C4-2B (cell line): ENCODE results near the gene PTPA.
"Not testable (repeated sequence)": the region's sequence is repeated elsewhere in the genome, so short reads cannot be mapped to it uniquely, and the experiment has no call there.

Experiments used
- H3K27ac ChIP-seq: fragments of 450-650 bp; 2 replicates; pipeline ENCODE4 v1.5.1; 2017
- ZFX ChIP-seq: fragments of 450-650 bp; IDR thresholded peaks from 2 replicates; pipeline ENCODE4 v1.6.1; 2017
- TF ChIP-seq, protein P1 (sequence below): fragments of 450-650 bp; conservative IDR thresholded peaks from 2 replicates; pipeline ENCODE4 v1.5.1; 2017; ENCODE audit warnings: mild to moderate bottlenecking

PTPA gene

GRCh38 chr9:129184219-129184524 is 73.0 kb downstream of the PTPA start:
- TF ChIP-seq, protein P1, sequence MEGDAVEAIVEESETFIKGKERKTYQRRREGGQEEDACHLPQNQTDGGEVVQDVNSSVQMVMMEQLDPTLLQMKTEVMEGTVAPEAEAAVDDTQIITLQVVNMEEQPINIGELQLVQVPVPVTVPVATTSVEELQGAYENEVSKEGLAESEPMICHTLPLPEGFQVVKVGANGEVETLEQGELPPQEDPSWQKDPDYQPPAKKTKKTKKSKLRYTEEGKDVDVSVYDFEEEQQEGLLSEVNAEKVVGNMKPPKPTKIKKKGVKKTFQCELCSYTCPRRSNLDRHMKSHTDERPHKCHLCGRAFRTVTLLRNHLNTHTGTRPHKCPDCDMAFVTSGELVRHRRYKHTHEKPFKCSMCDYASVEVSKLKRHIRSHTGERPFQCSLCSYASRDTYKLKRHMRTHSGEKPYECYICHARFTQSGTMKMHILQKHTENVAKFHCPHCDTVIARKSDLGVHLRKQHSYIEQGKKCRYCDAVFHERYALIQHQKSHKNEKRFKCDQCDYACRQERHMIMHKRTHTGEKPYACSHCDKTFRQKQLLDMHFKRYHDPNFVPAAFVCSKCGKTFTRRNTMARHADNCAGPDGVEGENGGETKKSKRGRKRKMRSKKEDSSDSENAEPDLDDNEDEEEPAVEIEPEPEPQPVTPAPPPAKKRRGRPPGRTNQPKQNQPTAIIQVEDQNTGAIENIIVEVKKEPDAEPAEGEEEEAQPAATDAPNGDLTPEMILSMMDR, result no peak
- no peak for TF ChIP-seq ZFX

DNA sequence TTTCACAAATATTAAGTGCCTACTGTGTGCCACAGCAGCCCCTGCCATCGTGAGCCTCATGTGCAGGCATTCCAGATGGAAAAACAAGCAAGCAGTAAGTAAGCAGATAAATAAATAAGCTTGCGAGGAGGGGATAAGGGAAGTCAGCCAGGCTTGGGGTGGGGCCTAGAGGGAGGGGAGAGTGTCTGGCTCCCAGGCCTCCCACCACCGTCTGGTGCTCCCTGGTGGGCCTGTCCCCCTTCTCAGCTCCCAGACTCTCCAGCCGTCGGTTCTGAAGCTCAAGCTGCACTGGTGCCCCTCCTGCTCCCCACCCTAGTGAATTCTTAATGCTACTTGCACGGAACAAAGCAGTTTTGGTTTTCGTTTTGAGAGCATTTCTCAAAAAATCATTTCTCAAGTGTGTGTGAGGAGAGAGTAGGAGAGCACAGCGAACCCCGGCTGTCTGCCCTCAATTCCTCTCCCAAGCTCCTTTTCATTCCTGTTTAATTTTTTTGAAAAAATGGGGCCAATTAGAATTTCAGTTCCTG is 73.4 kb downstream of the PTPA start:
- TF ChIP-seq, protein P1, result no peak
- no peak for TF ChIP-seq ZFX
- no peak overlapping the region for H3K27ac ChIP-seq

More at GRCh38 chr9:129184219-129184524, 73.0 kb downstream of the PTPA start:
- no peak overlapping the region for H3K27ac ChIP-seq

- TF ChIP-seq ZFX, result no peak
- H3K27ac ChIP-seq, result no peak overlapping the region
Measured at GRCh38 chr9:129185402-129185801, 74.2 kb downstream of the PTPA start.

DNA sequence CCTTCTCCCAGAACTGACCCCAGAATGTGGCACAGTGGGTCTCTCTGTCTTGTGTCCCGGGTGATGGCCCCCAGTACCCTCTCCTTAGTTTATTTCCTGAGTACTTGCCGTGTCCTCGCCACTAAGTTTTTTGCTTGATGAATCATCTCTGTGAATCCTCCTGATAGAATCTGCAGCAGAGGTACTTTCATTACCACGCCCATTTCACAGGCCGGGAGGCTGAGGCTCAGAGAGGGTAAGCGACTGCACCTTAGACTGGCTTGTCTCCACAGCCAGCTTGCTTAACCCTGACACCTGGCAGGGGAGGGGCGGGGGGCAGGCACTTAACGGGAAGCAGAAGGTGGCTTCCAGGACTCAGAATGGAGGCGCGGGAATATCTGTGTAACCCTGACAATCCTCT is 74.8 kb downstream of the PTPA start:
- TF ChIP-seq, protein P1, result no peak

DNA sequence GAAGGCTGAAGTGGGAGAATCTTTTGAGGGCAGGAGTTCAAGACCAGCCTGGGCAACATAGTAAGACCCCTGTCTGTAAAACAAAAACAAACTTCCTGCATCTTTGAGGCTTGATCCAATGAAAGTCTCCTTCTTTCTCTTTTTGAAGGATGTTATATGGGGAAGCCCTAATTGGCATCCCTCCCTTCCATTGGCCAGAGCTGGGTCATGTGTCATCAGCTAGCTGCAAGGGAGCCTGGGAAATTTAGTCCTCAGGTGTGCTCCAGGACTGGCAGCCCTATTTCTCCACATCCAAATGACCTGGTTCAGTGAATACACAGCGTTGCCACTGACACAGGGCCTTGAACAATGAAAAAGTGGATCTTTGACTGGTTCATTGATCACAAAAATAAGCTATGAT is 75.8 kb downstream of the PTPA start:
- no peak overlapping the region for H3K27ac ChIP-seq
- TF ChIP-seq ZFX, result no peak
- TF ChIP-seq, protein P1, result no peak

More for the DNA sequence above, 74.8 kb downstream of the PTPA start:
- no peak overlapping the region for H3K27ac ChIP-seq

GRCh38 chr9:129189971-129190370 is 78.8 kb downstream of the PTPA start:
- H3K27ac ChIP-seq, result not testable (repeated sequence)

- no peak overlapping the region for H3K27ac ChIP-seq
- TF ChIP-seq, protein P1, result no peak
- TF ChIP-seq ZFX, result no peak
Measured at GRCh38 chr9:129191234-129191633, 80.0 kb downstream of the PTPA start.

GRCh38 chr9:129193655-129194054 is 82.4 kb downstream of the PTPA start:
- TF ChIP-seq, protein P1, result no peak
- no peak for TF ChIP-seq ZFX
- H3K27ac ChIP-seq, result no peak overlapping the region

DNA sequence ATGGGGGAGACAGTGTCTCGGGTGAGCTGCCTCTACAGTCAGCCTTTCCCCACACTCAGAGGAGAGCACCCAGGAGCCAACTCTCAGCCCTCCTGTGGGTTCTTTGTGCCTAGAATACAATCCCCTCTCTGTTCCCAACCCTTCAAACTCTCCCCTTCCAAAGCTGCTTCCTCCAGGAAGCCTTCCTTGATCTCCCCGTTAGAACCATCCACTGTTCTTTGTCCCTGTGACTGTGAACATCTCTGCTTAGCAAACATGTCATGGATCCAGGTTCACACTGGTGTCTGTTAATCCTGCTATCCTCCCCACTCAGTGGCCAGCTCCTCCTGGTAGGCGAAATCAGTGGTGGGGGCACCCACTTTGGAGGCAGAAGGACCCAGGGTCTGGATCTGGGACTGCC is 83.0 kb downstream of the PTPA start:
- TF ChIP-seq, protein P1, result no peak
- TF ChIP-seq ZFX, result no peak
- H3K27ac ChIP-seq, result no peak overlapping the region
